Left renal pelvis (tissue), 4 donors: ENCODE results near the gene FAM107A. TPM values are rescaled to one million over a fixed set of nuclear protein-coding genes. Genes with fewer than 3 reads are reported as not detected.

ENCODE experiments used
- DNase-seq, 4 donors: peaks; one replicate each; pipeline ENCODE4 v3.0.0-alpha.2; 2013; ENCODE audit warnings: low read depth in 4 of 4, low spot score in 3 of 4
- polyA plus RNA-seq, 4 donors: library from polyadenylated mRNA; unstranded; fragments of 120-200 nt; gene quantifications; one replicate each; pipeline ENCODE4 v1.2.1, GENCODE V29; 2013; ENCODE audit not compliant: insufficient read length in 4 of 4

The FAM107A gene
- polyA plus RNA-seq, 4 donors = 3.0 to 6.0 (median 4.3) TPM

GRCh38 chr3:58569287-58570001 is 7.7 kb downstream of the FAM107A start:
- DNase-seq = no peak

- no peak for DNase-seq
Observed at GRCh38 chr3:58568572-58569286, 8.5 kb downstream of the FAM107A start.

GRCh38 chr3:58567251-58567515 is 10.0 kb downstream of the FAM107A start:
- DNase-seq = no peak

GRCh38 chr3:58566398-58567250 is 10.6 kb downstream of the FAM107A start:
- no peak for DNase-seq

- no peak for DNase-seq
Observed at GRCh38 chr3:58565621-58566397, 11.4 kb downstream of the FAM107A start.

- DNase-seq = no peak
Observed at GRCh38 chr3:58564456-58565160, 12.6 kb downstream of the FAM107A start.

GRCh38 chr3:58564054-58564453 is 13.1 kb downstream of the FAM107A start:
- DNase-seq = no peak

GRCh38 chr3:58563386-58564035 is 13.7 kb downstream of the FAM107A start:
- no peak for DNase-seq

- DNase-seq = no peak
Observed at GRCh38 chr3:58562498-58562897, 14.7 kb downstream of the FAM107A start.

- no peak for DNase-seq
Observed at GRCh38 chr3:58560771-58561311, 16.4 kb downstream of the FAM107A start.

GRCh38 chr3:58559586-58559985 is 17.6 kb downstream of the FAM107A start:
- no peak for DNase-seq

- DNase-seq = no peak
Observed at GRCh38 chr3:58557491-58557890, 19.7 kb downstream of the FAM107A start.

GRCh38 chr3:58556761-58557221 is 20.4 kb downstream of the FAM107A start:
- DNase-seq = no peak

- no peak for DNase-seq
Observed at GRCh38 chr3:58556001-58556400, 21.2 kb downstream of the FAM107A start.

- no peak for DNase-seq
Observed at GRCh38 chr3:58555203-58555602, 22.0 kb downstream of the FAM107A start.

GRCh38 chr3:58553003-58553402 is 24.2 kb downstream of the FAM107A start:
- DNase-seq = no peak

- no peak for DNase-seq
Observed at GRCh38 chr3:58551636-58552180, 25.5 kb downstream of the FAM107A start.

GRCh38 chr3:58544541-58544940 is 32.6 kb downstream of the FAM107A start:
- DNase-seq = no peak
